ENCODE results near the gene IL10.

Gene IL10

GRCh38 chr1:206732508-206732907, 39.8 kb downstream of the IL10 start:
- no peak for DNase-seq

- no peak for DNase-seq
Measured at GRCh38 chr1:206729507-206729906, 42.8 kb downstream of the IL10 start.

GRCh38 chr1:206729050-206729449, 43.2 kb downstream of the IL10 start:
- no peak for DNase-seq

GRCh38 chr1:206728697-206728987, 43.7 kb downstream of the IL10 start:
- DNase-seq, result no peak

GRCh38 chr1:206727981-206728696, 44.2 kb downstream of the IL10 start:
- DNase-seq, result no peak

GRCh38 chr1:206725109-206725963, 47.0 kb downstream of the IL10 start:
- peak; percentile 66 for DNase-seq

GRCh38 chr1:206723805-206724472, 48.4 kb downstream of the IL10 start:
- DNase-seq, result no peak

- no peak for DNase-seq
Measured at GRCh38 chr1:206723462-206723804, 48.9 kb downstream of the IL10 start.

- DNase-seq, result no peak
Measured at GRCh38 chr1:206722751-206723461, 49.4 kb downstream of the IL10 start.

GRCh38 chr1:206721454-206721853, 50.8 kb downstream of the IL10 start:
- no peak for DNase-seq

- DNase-seq, result no peak
Measured at GRCh38 chr1:206719169-206719839, 53.0 kb downstream of the IL10 start.

- DNase-seq, result no peak
Measured at GRCh38 chr1:206717674-206717989, 54.7 kb downstream of the IL10 start.

All from stimulated activated CD4-positive, alpha-beta T cell treated with anti-CD3 and anti-CD28 coated beads, Interleukin-4, amount 100 ng/mL, for 24 hours (primary cell).